ENCODE measurements around the gene CIRBP.
"Not testable (repeated sequence)": the region's sequence is repeated elsewhere in the genome, so short reads cannot be mapped to it uniquely, and the experiment has no call there.

CIRBP gene

GRCh38 chr19:1294688-1295087, 25.6 kb downstream of the CIRBP start:
- no peak for DNase-seq

GRCh38 chr19:1295169-1296012, 26.3 kb downstream of the CIRBP start:
- no peak for DNase-seq

- DNase-seq, result no peak
These were observed 26.9 kb downstream of the CIRBP start for GRCh38 chr19:1296078-1296477.

GRCh38 chr19:1296575-1297271, 27.6 kb downstream of the CIRBP start:
- DNase-seq, result no peak

- no peak for DNase-seq
These were observed 29.1 kb downstream of the CIRBP start for GRCh38 chr19:1298235-1298634.

DNA sequence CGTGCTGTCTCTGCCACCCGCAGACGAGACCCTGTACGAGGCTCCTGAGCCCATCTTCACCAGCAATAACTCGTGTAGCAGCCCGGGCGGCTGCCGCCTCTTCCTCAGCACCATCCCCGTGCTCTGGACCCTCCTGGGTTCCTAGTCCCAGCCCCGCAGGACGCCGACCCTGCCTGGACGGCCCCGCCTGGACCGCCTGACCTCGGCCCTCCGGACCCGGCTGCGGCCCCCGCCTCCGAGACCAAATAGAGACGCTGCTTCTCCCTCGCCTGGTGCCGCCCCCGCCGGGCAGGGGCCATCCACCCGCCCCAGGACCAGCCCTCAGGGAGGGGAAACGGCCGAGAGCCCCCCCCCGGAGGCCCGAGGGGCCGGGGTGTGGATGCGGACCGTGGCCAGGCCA, 30.7 kb downstream of the CIRBP start:
- no peak for DNase-seq

GRCh38 chr19:1300744-1301490, 31.8 kb downstream of the CIRBP start:
- no peak for DNase-seq

GRCh38 chr19:1302533-1303239, 33.6 kb downstream of the CIRBP start:
- no peak for DNase-seq

- DNase-seq, result no peak
These were observed 35.2 kb downstream of the CIRBP start for GRCh38 chr19:1304197-1304924.

DNA sequence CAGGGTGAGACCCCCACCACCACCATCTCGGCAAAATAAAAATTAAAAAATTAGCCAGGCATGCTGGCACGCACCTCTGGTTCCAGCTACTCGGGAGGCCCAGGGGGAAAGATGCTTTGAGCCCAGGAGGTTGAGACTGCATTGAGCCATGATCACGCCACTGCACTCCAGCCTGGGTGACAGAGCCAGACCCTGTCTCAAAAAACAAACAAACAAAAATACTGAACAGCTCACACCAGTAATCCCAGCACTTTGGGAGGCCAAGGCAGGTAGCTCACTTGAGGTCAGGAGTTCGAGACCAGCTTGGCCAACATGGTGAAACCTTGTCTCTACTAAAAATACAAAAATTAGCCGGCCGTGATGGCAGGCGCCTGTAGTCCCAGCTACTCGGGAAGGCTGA, 36.2 kb downstream of the CIRBP start:
- not testable (repeated sequence) for DNase-seq

- peak; percentile 29 for DNase-seq
These were observed 38.2 kb downstream of the CIRBP start for GRCh38 chr19:1307320-1307719.

- no peak for DNase-seq
These were observed 38.7 kb downstream of the CIRBP start for GRCh38 chr19:1307755-1308303.

- no peak for DNase-seq
These were observed 39.6 kb downstream of the CIRBP start for GRCh38 chr19:1308718-1309117.

DNA sequence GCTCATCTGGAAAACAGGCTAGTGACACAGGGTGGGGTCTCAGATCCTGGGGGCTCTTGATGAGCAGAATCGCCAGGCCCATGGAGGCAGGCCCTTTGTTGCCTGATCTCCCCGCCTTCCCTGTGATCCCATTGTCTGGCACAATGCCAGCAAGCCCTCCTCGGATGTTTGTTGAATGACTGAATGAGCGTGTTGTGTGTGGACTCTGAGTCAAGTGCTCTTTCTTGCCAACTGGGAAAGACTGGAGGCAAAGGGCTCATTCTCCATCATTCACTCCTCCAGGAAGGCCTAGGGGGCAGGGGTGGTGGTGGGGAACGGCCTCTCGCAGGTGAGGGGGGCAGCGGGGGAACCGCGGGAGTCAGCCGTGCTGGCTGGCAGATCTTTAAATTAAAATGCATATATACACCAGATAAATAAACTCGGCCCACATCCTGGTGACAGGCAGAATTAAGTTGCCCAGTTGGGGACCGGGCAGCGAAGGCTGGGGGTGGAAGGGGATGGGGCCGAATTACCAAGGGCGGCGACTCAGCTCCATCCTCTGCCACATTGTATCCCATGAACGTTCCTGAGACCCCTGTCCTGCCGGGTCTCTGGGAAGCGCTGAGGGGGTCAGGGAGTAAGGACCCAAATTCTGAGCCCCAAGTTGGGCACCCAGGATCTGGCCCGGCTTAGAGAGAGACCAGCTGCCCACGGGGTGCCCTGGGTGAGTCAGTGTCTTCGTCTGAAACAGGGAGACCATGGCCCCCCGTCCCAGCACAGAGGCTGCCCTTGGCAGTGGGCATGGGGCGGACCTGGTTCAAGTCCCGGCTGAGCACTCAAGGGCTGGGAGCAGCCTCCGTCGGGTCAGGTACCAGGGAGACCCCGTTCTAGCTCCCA, 41.1 kb downstream of the CIRBP start:
- no peak for DNase-seq

GRCh38 chr19:1310853-1311180, 41.7 kb downstream of the CIRBP start:
- no peak for DNase-seq

DNA sequence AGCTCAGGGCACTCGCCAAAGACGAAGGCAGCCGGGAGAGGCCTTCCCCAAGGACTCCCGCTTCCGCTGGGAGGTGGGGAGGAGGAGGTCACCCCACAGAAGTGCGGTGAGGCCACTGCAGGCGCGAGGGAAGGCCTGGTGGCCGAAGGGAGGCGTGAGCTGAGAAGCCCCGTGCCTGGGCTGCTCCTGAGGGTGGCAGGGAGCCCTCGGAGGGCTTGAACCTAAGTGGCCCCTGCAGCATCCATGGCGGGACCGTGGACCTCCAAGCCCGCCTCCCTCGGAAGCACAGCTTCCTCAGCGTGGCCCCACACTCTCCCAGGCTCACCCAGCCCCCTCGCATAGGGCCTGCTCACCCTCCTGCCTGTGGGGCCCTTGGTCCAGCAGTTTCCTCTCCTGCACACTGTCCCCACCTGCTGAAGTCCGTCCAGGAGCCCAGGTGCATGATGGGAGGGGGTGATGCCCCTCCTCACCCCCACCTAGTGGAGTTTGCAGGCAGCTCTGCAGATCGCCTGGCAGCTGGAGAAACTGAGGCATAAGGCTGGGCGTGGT, 42.5 kb downstream of the CIRBP start:
- DNase-seq, result no peak

DNA sequence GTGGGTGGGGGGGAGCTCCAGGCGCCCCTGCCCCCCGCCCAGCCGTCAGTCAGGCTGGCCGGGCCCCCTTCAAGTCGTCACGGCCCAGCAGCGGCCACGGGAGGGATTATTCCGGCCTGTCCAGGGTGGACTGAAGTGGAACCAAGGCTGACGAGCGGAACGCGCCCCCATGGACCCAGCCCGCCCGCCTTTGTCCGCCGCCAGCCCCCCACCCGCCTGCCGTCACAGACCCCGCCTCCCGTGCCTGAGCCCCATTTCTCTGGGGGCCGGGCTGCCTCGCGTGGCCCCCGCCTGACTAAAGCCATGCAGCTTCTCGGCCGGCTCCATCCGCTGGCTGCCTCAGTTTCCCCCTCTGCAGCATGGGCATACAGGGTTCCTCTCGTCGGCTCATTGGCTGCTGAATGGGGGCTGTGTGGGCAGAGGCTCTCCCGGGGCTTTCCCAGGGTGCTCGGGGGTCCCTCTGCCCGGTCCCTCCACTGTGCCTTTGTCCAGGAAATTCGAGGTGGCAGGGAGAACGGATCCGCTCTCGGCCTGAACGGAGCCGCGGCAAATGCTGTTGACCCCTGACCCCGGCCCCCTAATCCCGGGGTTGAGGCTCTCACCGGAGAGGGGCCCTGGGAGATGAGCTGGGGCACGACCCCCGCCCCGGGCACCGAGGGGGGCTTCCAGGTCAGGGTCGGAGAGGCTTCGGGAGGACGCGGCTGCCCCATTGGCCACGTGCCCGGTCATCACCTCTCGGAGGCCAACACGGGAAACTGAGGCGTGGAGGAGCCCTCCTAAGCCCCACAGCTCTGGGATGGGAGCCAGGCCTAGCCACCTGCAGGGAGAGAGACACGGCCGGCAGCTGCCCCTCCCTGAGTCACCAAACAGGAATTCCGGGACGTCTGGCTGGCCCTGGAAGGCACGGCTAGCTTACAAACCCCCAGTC, 43.9 kb downstream of the CIRBP start:
- no peak for DNase-seq

GRCh38 chr19:1313695-1314613, 44.8 kb downstream of the CIRBP start:
- no peak for DNase-seq

Data from NCI-H1048 (cell line).